Mesenchymal stem cell (in vitro differentiated cells and primary cell): ENCODE measurements around the gene KRTAP19-7.

Source experiments
- DNase-seq: peaks from one replicate; pipeline ENCODE4 v3.0.0-alpha.2; 2013
- H2AFZ ChIP-seq: one replicate; pipeline ENCODE4 v1.6.1; 2013; ENCODE audit warnings: low read depth, mild to moderate bottlenecking, control low read depth, inconsistent platforms, low read length, moderate library complexity
- H2AK5ac ChIP-seq: 2 replicates; pipeline ENCODE4 v1.6.1; 2013; ENCODE audit warnings: low read length, moderate library complexity, mild to moderate bottlenecking, inconsistent platforms; ENCODE audit not compliant: severe bottlenecking
- H2BK120ac ChIP-seq: one replicate; pipeline ENCODE4 v1.6.1; 2013; ENCODE audit warnings: low read depth, mild to moderate bottlenecking, inconsistent platforms, low read length, moderate library complexity
- H2BK12ac ChIP-seq, 2 experiments: one replicate each; pipeline ENCODE4 v1.6.1; 2013; ENCODE audit warnings: inconsistent platforms in 2 of 2, low read length in 2 of 2, mild to moderate bottlenecking in 2 of 2, moderate library complexity in 2 of 2, control low read depth in 1 of 2
- H2BK15ac ChIP-seq: one replicate; pipeline ENCODE4 v1.6.1; 2013; ENCODE audit warnings: mild to moderate bottlenecking, low read depth, inconsistent platforms; ENCODE audit not compliant: poor library complexity, severe bottlenecking
- H2BK5ac ChIP-seq: 2 replicates; pipeline ENCODE4 v1.6.1; 2013; ENCODE audit warnings: low read depth, mild to moderate bottlenecking, low read length, control low read depth, inconsistent platforms; ENCODE audit not compliant: poor library complexity, severe bottlenecking
- H3K14ac ChIP-seq, 2 experiments: one replicate each; pipeline ENCODE4 v1.6.1; 2013; ENCODE audit warnings: inconsistent platforms in 2 of 2, low read length in 2 of 2, control low read depth in 1 of 2, mild to moderate bottlenecking in 1 of 2, moderate library complexity in 1 of 2
- H3K18ac ChIP-seq, 2 experiments: one replicate each; pipeline ENCODE4 v1.6.1; 2013; ENCODE audit warnings: inconsistent platforms in 2 of 2, low read length in 2 of 2, control low read depth in 1 of 2, low read depth in 1 of 2, mild to moderate bottlenecking in 1 of 2
- H3K23ac ChIP-seq, 2 experiments: one replicate each; pipeline ENCODE4 v1.6.1; 2013; ENCODE audit warnings: inconsistent platforms in 2 of 2, low read length in 2 of 2, mild to moderate bottlenecking in 2 of 2, moderate library complexity in 2 of 2, control low read depth in 1 of 2
- H3K27ac ChIP-seq: 2 replicates; pipeline ENCODE4 v1.5.1; 2013; ENCODE audit warnings: mild to moderate bottlenecking, moderate library complexity, low read length, control low read depth, inconsistent platforms; ENCODE audit not compliant: poor library complexity, severe bottlenecking
- H3K27me3 ChIP-seq, 2 experiments: 2 replicates each; pipeline versions ENCODE4 v1.6.1 to v1.7.0; 2013; ENCODE audit warnings: low read length in 2 of 2, mild to moderate bottlenecking in 2 of 2, moderate library complexity in 2 of 2, control low read depth in 1 of 2, inconsistent platforms in 1 of 2; ENCODE audit not compliant: control insufficient read depth in 1 of 2, insufficient read depth in 1 of 2
- H3K36me3 ChIP-seq, 2 experiments: 2 replicates each; pipeline versions ENCODE4 v1.6.1 to v1.7.0; 2013; ENCODE audit warnings: low read length in 2 of 2, control low read depth in 1 of 2, inconsistent platforms in 1 of 2, low read depth in 1 of 2, mild to moderate bottlenecking in 1 of 2; ENCODE audit not compliant: insufficient read depth in 2 of 2, control insufficient read depth in 1 of 2
- H3K4ac ChIP-seq, 2 experiments: one replicate each; pipeline ENCODE4 v1.6.1; 2013; ENCODE audit warnings: inconsistent platforms in 2 of 2, low read length in 2 of 2, mild to moderate bottlenecking in 2 of 2, moderate library complexity in 2 of 2, control low read depth in 1 of 2, low read depth in 1 of 2
- H3K4me1 ChIP-seq: 2 replicates; pipeline ENCODE4 v1.6.1; 2013; ENCODE audit warnings: low read depth, low read length, control low read depth; ENCODE audit not compliant: control insufficient read depth, insufficient read depth
- H3K4me2 ChIP-seq: 2 replicates; pipeline ENCODE4 v1.6.1; 2013; ENCODE audit warnings: low read length, mild to moderate bottlenecking, inconsistent platforms; ENCODE audit not compliant: poor library complexity, severe bottlenecking
- H3K4me3 ChIP-seq, 2 experiments: 2 replicates each; pipeline versions ENCODE4 v1.5.1 to v1.7.0; 2013; ENCODE audit warnings: low read length in 2 of 2, mild to moderate bottlenecking in 2 of 2, control low read depth in 1 of 2, low read depth in 1 of 2; ENCODE audit not compliant: insufficient read depth in 1 of 2
- H3K79me1 ChIP-seq: replicated peaks from 2 replicates; pipeline ENCODE4 v1.6.1; 2013; ENCODE audit warnings: mild to moderate bottlenecking, control low read depth, low read length, inconsistent platforms; ENCODE audit not compliant: poor library complexity, severe bottlenecking
- H3K9ac ChIP-seq: 2 replicates; pipeline ENCODE4 v1.7.0; 2013; ENCODE audit warnings: mild to moderate bottlenecking, low read length, moderate library complexity
- H3K9me3 ChIP-seq: 2 replicates; pipeline ENCODE4 v1.7.0; 2013; ENCODE audit warnings: mild to moderate bottlenecking, low read length; ENCODE audit not compliant: control insufficient read depth
- H4K8ac ChIP-seq: one replicate; pipeline ENCODE4 v1.6.1; 2013; ENCODE audit warnings: inconsistent platforms, mild to moderate bottlenecking, low read length, moderate library complexity
- H4K91ac ChIP-seq: one replicate; pipeline ENCODE4 v1.6.1; 2013; ENCODE audit warnings: mild to moderate bottlenecking, low read length, inconsistent platforms
- WGBS: methylation state at CpG from one replicate; pipeline ENCODE4 v1.1.7; 2013; ENCODE audit warnings: mixed read lengths; 5-methylcytosine and 5-hydroxymethylcytosine counted together

KRTAP19-7 gene

DNA sequence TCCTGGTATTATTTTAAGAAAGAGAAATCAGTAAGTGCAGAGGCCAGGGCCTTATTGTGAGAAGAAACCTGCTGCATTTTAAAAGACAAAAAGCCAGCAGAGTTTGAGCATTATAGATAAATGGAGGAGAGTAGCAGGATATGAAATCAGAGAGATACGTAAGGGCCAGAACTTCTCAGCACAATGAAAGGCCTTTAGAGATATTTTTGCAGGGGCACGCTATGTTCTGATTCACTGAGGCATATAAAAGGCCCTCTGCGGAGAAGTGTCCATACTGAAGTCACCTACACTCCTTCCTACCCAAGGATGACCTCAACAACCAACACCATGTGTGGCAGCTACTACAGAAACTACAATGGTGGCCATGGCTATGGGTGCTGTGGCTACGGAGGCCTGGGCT, 31.0 kb upstream of the KRTAP19-7 start, which contains the start of gene KRTAP6-3:
Gene KRTAP6-3, plus strand, starts transcription at position 301 of the 400 bp plus-strand sequence. Its CDS starts 6 bp downstream, at position 307.
- H3K23ac ChIP-seq, result no peak within 1 kb of the TSS
- H3K4me3 ChIP-seq, result no peak within 1 kb of the TSS
- no peak within 1 kb of the TSS for H2BK12ac ChIP-seq
- no peak within 1 kb of the TSS for H2AFZ ChIP-seq
- H2BK15ac ChIP-seq, result no peak within 1 kb of the TSS
- H3K9ac ChIP-seq, result no peak within 1 kb of the TSS
- H3K27me3 ChIP-seq, result no peaks in the 10 kb centered on the region
- 85% methylated on average over 4 of the region's 4 CpGs for WGBS
- H2BK120ac ChIP-seq, result no peak within 1 kb of the TSS
- H4K91ac ChIP-seq, result no peak within 1 kb of the TSS
- H3K9me3 ChIP-seq, result no peaks in the 10 kb centered on the region
- H3K4me2 ChIP-seq, result no peak within 1 kb of the TSS
- H4K8ac ChIP-seq, result no peak within 1 kb of the TSS
- H3K4me1 ChIP-seq, result no peaks in the 10 kb centered on the region
- no peak within 1 kb of the TSS for H3K27ac ChIP-seq
- no peak for DNase-seq
- H3K79me1 ChIP-seq, result no peaks in the 10 kb centered on the region
- no peak within 1 kb of the TSS for H3K18ac ChIP-seq
- no peak within 1 kb of the TSS for H3K14ac ChIP-seq
- H3K36me3 ChIP-seq, result no peaks in the 10 kb centered on the region
- no peak within 1 kb of the TSS for H2BK5ac ChIP-seq
- no peak within 1 kb of the TSS for H2AK5ac ChIP-seq
- no peak within 1 kb of the TSS for H3K4ac ChIP-seq

GRCh38 chr21:30590297-30590696, 29.2 kb upstream of the KRTAP19-7 start, which contains the start of gene KRTAP22-2:
Gene KRTAP22-2 (minus strand): TSS chr21:30590397.
- no peak within 1 kb of the TSS for H4K8ac ChIP-seq
- H2AFZ ChIP-seq, result no peak within 1 kb of the TSS
- H3K27ac ChIP-seq, result no peak within 1 kb of the TSS
- H3K14ac ChIP-seq, result no peak within 1 kb of the TSS
- no peak within 1 kb of the TSS for H3K23ac ChIP-seq
- H3K4ac ChIP-seq, result no peak within 1 kb of the TSS
- no peak within 1 kb of the TSS for H2BK12ac ChIP-seq
- H3K4me3 ChIP-seq, result no peak within 1 kb of the TSS
- no peak for DNase-seq
- no peaks in the 10 kb centered on the region for H3K36me3 ChIP-seq
- H4K91ac ChIP-seq, result no peak within 1 kb of the TSS
- H2AK5ac ChIP-seq, result no peak within 1 kb of the TSS
- H3K9ac ChIP-seq, result no peak within 1 kb of the TSS
- H3K4me1 ChIP-seq, result no peaks in the 10 kb centered on the region
- no peak within 1 kb of the TSS for H2BK5ac ChIP-seq
- no peak within 1 kb of the TSS for H2BK15ac ChIP-seq
- H3K9me3 ChIP-seq, result no peaks in the 10 kb centered on the region
- H3K79me1 ChIP-seq, result no peaks in the 10 kb centered on the region
- no peak within 1 kb of the TSS for H3K18ac ChIP-seq
- H3K27me3 ChIP-seq, result no peaks in the 10 kb centered on the region
- H2BK120ac ChIP-seq, result no peak within 1 kb of the TSS
- H3K4me2 ChIP-seq, result no peak within 1 kb of the TSS

GRCh38 chr21:30582870-30583269, 21.8 kb upstream of the KRTAP19-7 start:
- no peak overlapping the region for H2BK120ac ChIP-seq
- no CpG with 5 or more reads among the region's 1 CpG for WGBS
- no peak overlapping the region for H3K4me2 ChIP-seq
- H3K18ac ChIP-seq, result no peak overlapping the region
- no peak overlapping the region for H3K4ac ChIP-seq
- no peak overlapping the region for H3K23ac ChIP-seq
- no peak overlapping the region for H3K27ac ChIP-seq
- no peak overlapping the region for H3K14ac ChIP-seq
- H4K8ac ChIP-seq, result no peak overlapping the region
- no peak overlapping the region for H2BK5ac ChIP-seq
- no peaks in the 10 kb centered on the region for H3K4me1 ChIP-seq
- no peak overlapping the region for H2BK15ac ChIP-seq
- no peak overlapping the region for H4K91ac ChIP-seq
- no peak overlapping the region for H2AFZ ChIP-seq
- H3K9me3 ChIP-seq, result peaks cover 9% of the 10 kb centered on the region
- H3K4me3 ChIP-seq, result no peak overlapping the region
- no peak overlapping the region for H3K9ac ChIP-seq
- DNase-seq, result no peak
- H3K36me3 ChIP-seq, result no peaks in the 10 kb centered on the region
- H2BK12ac ChIP-seq, result no peak overlapping the region
- no peaks in the 10 kb centered on the region for H3K27me3 ChIP-seq
- H3K79me1 ChIP-seq, result no peaks in the 10 kb centered on the region
- H2AK5ac ChIP-seq, result no peak overlapping the region

DNA sequence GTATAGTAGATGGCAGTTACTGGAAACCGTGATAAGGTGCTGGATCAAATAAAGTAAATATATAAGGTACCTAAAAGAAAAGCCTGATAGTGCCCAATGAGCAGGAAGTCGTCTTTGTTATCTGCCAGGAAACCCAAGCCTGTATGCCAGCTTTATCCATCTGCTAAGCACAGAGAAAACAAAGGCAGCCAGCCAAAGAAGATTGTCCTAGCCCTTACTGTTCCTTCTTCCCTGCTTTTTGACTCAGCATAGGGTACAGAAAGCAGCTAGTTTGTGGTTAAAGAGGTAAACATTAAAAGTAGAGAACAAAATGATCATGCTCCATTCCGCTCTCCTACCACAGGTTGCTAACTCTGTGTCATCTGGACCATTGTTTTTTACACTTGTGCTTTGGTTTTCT, 19.0 kb upstream of the KRTAP19-7 start:
- Histone ChIP-seq H3K4me3 (no peak overlapping the region), H3K9me3 (peaks cover 9% of the 10 kb centered on the region), H2BK5ac (no peak overlapping the region), H3K18ac (no peak overlapping the region), H3K14ac (no peak overlapping the region), H2AK5ac (no peak overlapping the region), H3K4me1 (no peaks in the 10 kb centered on the region), H2BK12ac (no peak overlapping the region), H4K8ac (no peak overlapping the region), H2AFZ (no peak overlapping the region), H4K91ac (no peak overlapping the region), H3K4me2 (no peak overlapping the region), H3K4ac (no peak overlapping the region), H3K27ac (no peak overlapping the region), H3K27me3 (no peaks in the 10 kb centered on the region), H2BK15ac (no peak overlapping the region), H3K36me3 (no peaks in the 10 kb centered on the region), H3K9ac (no peak overlapping the region), H3K79me1 (no peaks in the 10 kb centered on the region), H2BK120ac (no peak overlapping the region), H3K23ac (no peak overlapping the region)
- WGBS, result 54% methylated on average over 3 of the region's 3 CpGs
- DNase-seq, result no peak
